Peyer's patch (tissue), 4 donors: Measurements from ENCODE around the gene ABLIM1. TPM values are rescaled to one million over a fixed set of nuclear protein-coding genes. Genes with fewer than 3 reads are reported as not detected.
A peak's percentile ranks its signal among the peaks of the same experiment; 100 is the strongest.

Source experiments
- DNase-seq, 3 donors: peaks; one replicate each; pipeline ENCODE4 v3.0.0-alpha.2; 2017 to 2019
- H3K27ac ChIP-seq, 4 donors: fragments of 200-600 bp; sonication (generic); one replicate each; pipeline ENCODE4 v1.5.1; 2016 to 2019
- H3K27me3 ChIP-seq, 2 donors: fragments of 200-600 bp; sonication (generic); one replicate each; pipeline ENCODE4 v1.5.1; 2019
- H3K36me3 ChIP-seq, 3 donors: fragments of 200-600 bp; sonication (generic); one replicate each; pipeline ENCODE4 v1.5.1; 2016 to 2019
- H3K4me1 ChIP-seq, 4 donors: fragments of 200-600 bp; sonication (generic); one replicate each; pipeline ENCODE4 v1.5.1; 2016 to 2019
- H3K4me3 ChIP-seq, 4 donors: fragments of 200-600 bp; sonication (generic); 1 replicate in 3 of 4; 2 replicates in 1 of 4; pipeline ENCODE4 v1.5.1; 2016 to 2019; ENCODE audit warnings: mild to moderate bottlenecking in 1 of 4
- H3K9me3 ChIP-seq, 4 donors: fragments of 200-600 bp; sonication (generic); one replicate each; pipeline ENCODE4 v1.5.1; 2016 to 2019; ENCODE audit warnings: mild to moderate bottlenecking in 1 of 4
- POLR2A ChIP-seq, 2 donors: fragments of 450-650 bp; IDR thresholded peaks; one replicate each; pipeline ENCODE4 v1.5.1; 2017; ENCODE audit warnings: antibody characterized with exemption in 2 of 2, mild to moderate bottlenecking in 2 of 2, moderate library complexity in 2 of 2
- total RNA-seq, 4 donors: library from RNA; depleted of rRNA; stranded (reverse); fragments of >200 nt; gene quantifications; one replicate each; pipeline ENCODE4 v1.1.0, GENCODE V29; 2016
- TF ChIP-seq, protein P1 (sequence below), 6 experiments: fragments of 450-650 bp in 4 of 6; fragments of 200-600 bp in 2 of 6; sonication (generic) in 1 of 6; IDR thresholded peaks; one replicate each; pipeline ENCODE4 v1.5.1; 2017 to 2019; ENCODE audit warnings: antibody characterized with exemption in 6 of 6, mild to moderate bottlenecking in 3 of 6, moderate library complexity in 1 of 6

The ABLIM1 gene
- total RNA-seq, 4 donors from 2014 or later: 91.6 to 145 (median 121) TPM

DNA sequence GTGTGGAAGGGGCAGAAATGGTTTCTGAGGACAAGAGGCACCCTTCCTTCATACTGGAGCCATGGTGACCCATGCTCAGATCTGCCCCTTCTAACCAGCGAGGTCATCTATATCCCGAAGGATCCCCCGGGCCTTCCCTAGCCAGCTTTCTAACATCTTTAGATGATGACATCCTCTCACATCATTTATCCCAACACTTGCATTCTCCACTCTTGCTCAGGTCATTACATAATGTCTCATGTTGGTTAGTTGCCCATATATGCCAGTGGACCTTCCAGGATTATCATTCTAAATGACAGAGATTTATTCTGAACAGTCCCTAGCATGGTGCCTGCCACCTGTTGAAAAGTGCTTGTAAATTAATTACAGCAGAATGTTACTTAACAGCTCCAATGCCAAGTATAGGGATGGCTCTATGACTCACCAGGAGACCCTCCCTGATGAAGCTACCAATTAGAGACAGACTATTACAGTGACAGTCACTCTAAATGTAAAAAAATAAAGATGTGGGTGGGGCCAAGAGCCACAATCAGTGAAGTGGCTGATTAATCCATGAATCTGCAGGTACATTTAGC lies 22.6 kb upstream of the ABLIM1 start:
- Histone ChIP-seq H3K4me3 (no peak overlapping the region), H3K27me3 (no peaks in the 10 kb centered on the region), H3K27ac (no peak overlapping the region), H3K9me3 (no peaks in the 10 kb centered on the region), H3K4me1 (peaks cover 0 to 27% (median 0%) of the 10 kb centered on the region in 4 donors), H3K36me3 (no peaks in the 10 kb centered on the region)
- TF ChIP-seq POLR2A (IDR thresholded peaks at IDR 0.05): no peak
- TF ChIP-seq, protein P1, sequence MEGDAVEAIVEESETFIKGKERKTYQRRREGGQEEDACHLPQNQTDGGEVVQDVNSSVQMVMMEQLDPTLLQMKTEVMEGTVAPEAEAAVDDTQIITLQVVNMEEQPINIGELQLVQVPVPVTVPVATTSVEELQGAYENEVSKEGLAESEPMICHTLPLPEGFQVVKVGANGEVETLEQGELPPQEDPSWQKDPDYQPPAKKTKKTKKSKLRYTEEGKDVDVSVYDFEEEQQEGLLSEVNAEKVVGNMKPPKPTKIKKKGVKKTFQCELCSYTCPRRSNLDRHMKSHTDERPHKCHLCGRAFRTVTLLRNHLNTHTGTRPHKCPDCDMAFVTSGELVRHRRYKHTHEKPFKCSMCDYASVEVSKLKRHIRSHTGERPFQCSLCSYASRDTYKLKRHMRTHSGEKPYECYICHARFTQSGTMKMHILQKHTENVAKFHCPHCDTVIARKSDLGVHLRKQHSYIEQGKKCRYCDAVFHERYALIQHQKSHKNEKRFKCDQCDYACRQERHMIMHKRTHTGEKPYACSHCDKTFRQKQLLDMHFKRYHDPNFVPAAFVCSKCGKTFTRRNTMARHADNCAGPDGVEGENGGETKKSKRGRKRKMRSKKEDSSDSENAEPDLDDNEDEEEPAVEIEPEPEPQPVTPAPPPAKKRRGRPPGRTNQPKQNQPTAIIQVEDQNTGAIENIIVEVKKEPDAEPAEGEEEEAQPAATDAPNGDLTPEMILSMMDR (IDR thresholded peaks at IDR 0.05): no peak
- peak in 1 of 3 donors; percentile 50 for DNase-seq

DNA sequence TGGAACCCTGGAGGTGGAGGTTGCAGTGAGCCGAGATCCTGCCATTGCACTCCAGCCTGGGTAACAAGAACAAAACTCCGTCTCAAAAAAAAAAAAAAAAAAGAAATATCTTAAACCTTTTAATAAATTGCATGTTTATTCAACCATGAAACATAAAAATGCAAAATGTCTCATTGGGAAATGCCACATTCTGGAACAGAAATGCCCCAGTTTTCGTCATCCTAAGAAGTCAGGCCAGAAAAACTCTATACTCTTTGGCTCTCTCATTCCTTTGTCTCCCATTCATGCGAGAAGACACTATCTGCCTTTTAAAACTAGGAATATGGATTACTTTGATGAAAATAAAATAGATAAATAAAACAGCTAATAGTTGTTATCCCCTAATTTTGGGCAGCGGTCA lies 21.5 kb upstream of the ABLIM1 start:
- Histone ChIP-seq H3K4me3 (no peak overlapping the region), H3K4me1 (peaks cover 0 to 18% (median 0%) of the 10 kb centered on the region in 4 donors), H3K27ac (no peak overlapping the region), H3K36me3 (no peaks in the 10 kb centered on the region), H3K27me3 (no peaks in the 10 kb centered on the region), H3K9me3 (no peaks in the 10 kb centered on the region)
- DNase-seq: no peak
- TF ChIP-seq, protein P1 (IDR thresholded peaks at IDR 0.05): no peak
- no peak for TF ChIP-seq POLR2A (IDR thresholded peaks at IDR 0.05)

DNA sequence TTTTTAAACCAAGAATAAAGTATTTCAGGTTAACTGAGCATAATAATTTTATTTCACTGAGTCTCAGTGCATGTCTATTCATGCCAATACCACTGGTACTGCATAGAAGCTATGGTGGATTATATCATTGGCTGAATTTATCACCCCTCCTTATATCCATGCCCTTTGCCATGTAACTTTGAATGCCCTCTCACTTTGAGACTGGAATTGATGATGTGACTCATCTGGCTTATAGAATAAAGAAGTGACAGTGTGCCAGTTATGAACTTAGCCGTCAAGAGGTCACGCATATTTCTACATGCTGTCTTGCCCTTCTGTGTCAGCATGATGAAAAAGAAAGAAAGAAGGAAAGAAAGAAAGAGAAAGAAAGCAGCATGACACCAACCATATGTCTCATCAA lies 20.7 kb upstream of the ABLIM1 start:
- TF ChIP-seq, protein P1 (IDR thresholded peaks at IDR 0.05): no peak
- TF ChIP-seq POLR2A (IDR thresholded peaks at IDR 0.05): no peak
- H3K4me3 ChIP-seq: no peak overlapping the region
- H3K36me3 ChIP-seq: no peaks in the 10 kb centered on the region
- no peak for DNase-seq
- H3K27ac ChIP-seq: no peak overlapping the region
- H3K9me3 ChIP-seq: no peaks in the 10 kb centered on the region
- H3K27me3 ChIP-seq: no peaks in the 10 kb centered on the region
- peaks cover 0 to 12% (median 0%) of the 10 kb centered on the region in 4 donors for H3K4me1 ChIP-seq

DNA sequence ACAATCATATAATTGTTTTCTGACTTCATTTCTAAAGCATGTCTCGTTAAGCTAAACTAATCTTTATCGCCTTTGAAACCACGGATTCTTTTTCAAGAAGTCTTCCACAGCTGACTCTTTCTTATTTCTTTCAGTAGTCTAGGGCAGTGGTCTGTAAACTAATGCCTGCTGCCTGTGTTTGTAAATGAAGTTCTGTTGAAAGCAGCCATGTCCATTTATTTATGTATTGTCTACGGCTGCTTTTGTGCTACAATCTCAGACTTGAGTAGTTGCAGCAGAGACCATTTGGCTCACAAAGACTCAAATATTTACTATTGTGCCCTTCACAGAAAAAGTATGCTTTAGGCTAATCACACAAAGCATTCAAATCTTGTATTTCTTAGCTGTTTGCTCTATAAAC lies 20.3 kb upstream of the ABLIM1 start:
- Histone ChIP-seq H3K4me3 (no peak overlapping the region), H3K27ac (no peak overlapping the region), H3K36me3 (no peaks in the 10 kb centered on the region), H3K4me1 (peaks cover 0 to 8% (median 0%) of the 10 kb centered on the region in 4 donors), H3K27me3 (no peaks in the 10 kb centered on the region), H3K9me3 (no peaks in the 10 kb centered on the region)
- no peak for TF ChIP-seq POLR2A (IDR thresholded peaks at IDR 0.05)
- DNase-seq: no peak

DNA sequence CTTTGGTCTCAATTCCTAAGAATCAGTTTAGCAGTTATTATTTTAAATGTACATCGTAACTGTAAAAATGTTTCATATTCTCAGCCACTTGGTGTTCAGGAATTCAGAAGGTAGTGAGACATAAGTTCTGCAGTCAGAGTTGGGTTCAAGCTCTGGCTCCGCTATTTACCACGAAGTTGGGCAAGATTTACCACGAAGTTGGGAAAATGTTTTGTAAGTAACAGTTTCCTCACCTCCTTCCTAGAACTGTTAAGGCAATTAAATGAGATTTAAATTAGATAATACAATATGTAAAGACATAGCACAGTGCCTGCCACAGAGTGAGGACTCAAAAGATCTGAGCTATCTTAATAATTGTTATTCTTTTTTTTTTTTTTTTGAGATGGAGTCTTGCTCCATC lies 16.3 kb upstream of the ABLIM1 start:
- TF ChIP-seq, protein P1 (IDR thresholded peaks at IDR 0.05): no peak
- TF ChIP-seq POLR2A (IDR thresholded peaks at IDR 0.05): no peak
- H3K36me3 ChIP-seq: no peaks in the 10 kb centered on the region
- no peak for DNase-seq
- no peak overlapping the region for H3K4me3 ChIP-seq
- H3K27ac ChIP-seq: no peak overlapping the region
- H3K27me3 ChIP-seq: no peaks in the 10 kb centered on the region
- no peaks in the 10 kb centered on the region for H3K9me3 ChIP-seq
- H3K4me1 ChIP-seq: no peaks in the 10 kb centered on the region

DNA sequence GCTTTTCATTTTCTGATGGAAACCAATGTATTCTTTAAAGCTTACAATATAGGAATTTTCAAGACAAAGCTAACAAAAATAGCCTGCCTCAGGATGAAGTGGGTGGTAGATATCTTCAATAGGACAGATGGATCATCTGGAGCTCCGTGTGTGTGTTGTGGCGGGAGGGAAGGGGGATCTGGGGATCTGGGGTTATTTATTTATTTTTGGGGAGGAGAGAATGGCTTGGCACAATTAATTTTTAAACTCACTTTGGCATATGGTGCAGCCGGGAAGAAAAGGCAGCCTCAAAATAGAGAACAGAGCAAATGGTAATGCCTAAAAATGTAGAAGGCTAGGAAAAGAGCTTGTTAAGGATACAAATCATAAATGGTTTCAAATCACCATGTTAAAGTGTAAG lies 11.6 kb upstream of the ABLIM1 start:
- no peak for TF ChIP-seq POLR2A (IDR thresholded peaks at IDR 0.05)
- TF ChIP-seq, protein P1 (IDR thresholded peaks at IDR 0.05): no peak
- H3K27me3 ChIP-seq: no peaks in the 10 kb centered on the region
- no peak for DNase-seq
- H3K4me3 ChIP-seq: no peak overlapping the region
- H3K36me3 ChIP-seq: no peaks in the 10 kb centered on the region
- no peak overlapping the region for H3K27ac ChIP-seq
- no peaks in the 10 kb centered on the region for H3K9me3 ChIP-seq
- H3K4me1 ChIP-seq: peaks cover 0 to 5% (median 0%) of the 10 kb centered on the region in 4 donors
